Endothelial cell of umbilical vein (primary cell): ENCODE data around the gene IKZF5. TPM values are rescaled to one million over a fixed set of nuclear protein-coding genes. Genes with fewer than 3 reads are reported as not detected.

ENCODE experiments used
- BruUV-seq: library from RNA; stranded (reverse); fragments of 400-500 nt; replicated peaks from 2 replicates; lab custom pipeline; 2021; lab: Mats Ljungman, UMichigan
- CTCF ChIA-PET: fragments of 300-600, 350-600 bp; sonication (Branson Sonifier 250); formaldehyde crosslinking; loops from one replicate; lab custom pipeline; 2021; ENCODE audit warnings: antibody characterized with exemption, inconsistent platforms; lab: Charles Lee
- POLR2A ChIA-PET: fragments of 300-600, 350-600 bp; sonication (Branson Sonifier 250); formaldehyde crosslinking; loops from one replicate; lab custom pipeline; 2021; ENCODE audit warnings: antibody characterized with exemption, inconsistent platforms; lab: Charles Lee
- DNase-seq: peaks from one replicate; pipeline ENCODE4 v3.0.0-alpha.2; 2011; ENCODE audit warnings: low read depth, low spot score
- FAIRE-seq: peaks from 2 replicates; lab custom pipeline; 2011; peaks lifted over from hg19 to GRCh38; lab: Jason Lieb, UNC
- H2AFZ ChIP-seq: 2 replicates; pipeline ENCODE4 v1.6.0; 2012; ENCODE audit warnings: low read depth, low read length, control low read depth, inconsistent platforms
- H3K27ac ChIP-seq: 2 replicates; pipeline ENCODE4 v1.5.1; 2011; ENCODE audit warnings: low read depth, mild to moderate bottlenecking, control low read depth, low read length, moderate library complexity; ENCODE audit not compliant: insufficient read depth
- H3K27me3 ChIP-seq, 2 experiments: 2 replicates each; pipeline versions ENCODE4 v1.6.0 to v1.6.1; 2011; ENCODE audit warnings: low read length in 2 of 2, mixed read lengths in 1 of 2; ENCODE audit not compliant: control insufficient read depth in 2 of 2, insufficient read depth in 2 of 2
- H3K36me3 ChIP-seq, 2 experiments: 2 replicates in 1 of 2; 3 replicates in 1 of 2; pipeline ENCODE4 v1.5.1; 2011; ENCODE audit warnings: low read length in 2 of 2, mild to moderate bottlenecking in 1 of 2, moderate library complexity in 1 of 2; ENCODE audit not compliant: control insufficient read depth in 2 of 2, insufficient read depth in 2 of 2; ENCODE audit errors: extremely low read depth in 1 of 2
- H3K4me1 ChIP-seq: 3 replicates; pipeline ENCODE4 v1.5.1; 2011; ENCODE audit warnings: mild to moderate bottlenecking, low read length; ENCODE audit not compliant: control insufficient read depth, insufficient read depth; ENCODE audit errors: extremely low read depth
- H3K4me2 ChIP-seq: 2 replicates; pipeline ENCODE4 v1.6.1; 2011; ENCODE audit warnings: low read length, control low read depth, mixed read lengths; ENCODE audit not compliant: insufficient read depth
- H3K4me3 ChIP-seq, 3 experiments: fragments of 200-600 bp in 1 of 3; sonication (generic), shearing (Covaris generic) in 1 of 3; replicated peaks in 1 of 3; 2 replicates each; pipeline ENCODE4 v1.5.1; 2011 to 2016; ENCODE audit warnings: control low read depth in 3 of 3, low read length in 3 of 3, mild to moderate bottlenecking in 2 of 3, inconsistent platforms in 1 of 3, low read depth in 1 of 3, moderate library complexity in 1 of 3; ENCODE audit not compliant: insufficient read depth in 1 of 3
- H3K79me2 ChIP-seq: 2 replicates; pipeline ENCODE4 v1.6.0; 2012; ENCODE audit warnings: low read length, inconsistent platforms; ENCODE audit not compliant: control insufficient read depth, insufficient read depth
- H3K9ac ChIP-seq: replicated peaks from 2 replicates; pipeline ENCODE3; 2011; ENCODE audit warnings: low read length, control low read depth; ENCODE audit not compliant: insufficient read depth; ENCODE audit errors: extremely low read depth
- H3K9me1 ChIP-seq: replicated peaks from 3 replicates; pipeline ENCODE4 v1.6.0; 2011; ENCODE audit warnings: mild to moderate bottlenecking, low read length; ENCODE audit not compliant: control insufficient read depth, insufficient read depth; ENCODE audit errors: extremely low read depth
- H3K9me3 ChIP-seq: replicated peaks from 2 replicates; pipeline ENCODE4 v1.5.1; 2012; ENCODE audit warnings: low read length, inconsistent platforms; ENCODE audit not compliant: control insufficient read depth, insufficient read depth
- H4K20me1 ChIP-seq: replicated peaks from 2 replicates; pipeline ENCODE3; 2011; ENCODE audit warnings: mild to moderate bottlenecking, low read length; ENCODE audit not compliant: control insufficient read depth, insufficient read depth; ENCODE audit errors: extremely low read depth
- EZH2 ChIP-seq: IDR thresholded peaks from 2 replicates; pipeline ENCODE4 v1.6.1; 2012; ENCODE audit warnings: borderline replicate concordance, low read depth, mild to moderate bottlenecking, moderate library complexity, low read length, inconsistent platforms; ENCODE audit not compliant: severe bottlenecking
- FOS ChIP-seq: IDR thresholded peaks from 2 replicates; pipeline ENCODE4 v1.6.1; 2011; ENCODE audit warnings: mild to moderate bottlenecking, low read length, moderate library complexity, borderline replicate concordance; ENCODE audit not compliant: insufficient read depth
- GATA2 ChIP-seq: IDR thresholded peaks from 2 replicates; pipeline ENCODE4 v1.7.0; 2011; ENCODE audit warnings: low read depth, mild to moderate bottlenecking, moderate library complexity, mixed read lengths, low read length; ENCODE audit not compliant: insufficient read length, insufficient read depth
- JUN ChIP-seq: IDR thresholded peaks from 2 replicates; pipeline ENCODE4 v1.6.1; 2011; ENCODE audit warnings: borderline replicate concordance, low read depth; ENCODE audit not compliant: insufficient read length, insufficient read depth
- MYC ChIP-seq: IDR thresholded peaks from one replicate; pipeline ENCODE4 v1.6.1; 2011; ENCODE audit warnings: mild to moderate bottlenecking, low read depth, low read length
- POLR2A ChIP-seq: IDR thresholded peaks from 2 replicates; pipeline ENCODE4 v1.6.1; 2012; ENCODE audit warnings: low read depth, mild to moderate bottlenecking, control low read depth, low read length
- POLR2AphosphoS5 ChIP-seq: IDR thresholded peaks from 2 replicates; pipeline ENCODE4 v1.6.1; 2012; ENCODE audit warnings: low read depth, mild to moderate bottlenecking, control low read depth, low read length, moderate library complexity; ENCODE audit not compliant: insufficient read depth
- dilution Hi-C: fragments of 300-500 bp; cut with MboI; formaldehyde crosslinking; loops from one replicate; pipeline ENCODE4 v1.15.0; 2019; ENCODE audit warnings: low sequenced_read_pairs; ENCODE audit not compliant: extremely low pct_ligation_motif_present
- intact Hi-C: fragments of 100-400 bp; cut with micrococcal nuclease; formaldehyde crosslinking; loops from one replicate; pipeline ENCODE4 v1.10.0; 2022
- polyA plus RNA-seq, 4 experiments: library from polyadenylated mRNA; depleted of rRNA in 3 of 4; stranded (reverse) in 3 of 4; unstranded in 1 of 4; fragments of >200 nt; gene quantifications; 2 replicates each; pipeline versions ENCODE4 v1.2.1 to v1.2.3, GENCODE V29; 2011 to 2012; ENCODE audit warnings: missing spikeins in 1 of 4
- total RNA-seq: library from RNA; stranded (reverse); gene quantifications from 2 replicates; pipeline ENCODE4 v1.2.3, GENCODE V29; 2021
- TF ChIP-seq, protein P1 (sequence below), 2 donors: IDR thresholded peaks; 1 replicate in 1 of 2; 2 replicates in 1 of 2; pipeline ENCODE4 v1.5.1; 2011; ENCODE audit warnings: low read length in 2 of 2, mild to moderate bottlenecking in 2 of 2, moderate library complexity in 2 of 2, control low read depth in 1 of 2, inconsistent platforms in 1 of 2, low read depth in 1 of 2; ENCODE audit not compliant: insufficient read depth in 1 of 2; ENCODE audit errors: extremely low read depth in 1 of 2
- TF ChIP-seq, protein P2 (sequence below): IDR thresholded peaks from 2 replicates; pipeline ENCODE4 v1.6.1; 2011; ENCODE audit not compliant: insufficient read depth, insufficient read length

IKZF5 gene
- total and polyA plus RNA-seq, 2 donors (not counting 3 experiments of a cell fraction or from before 2014, with no cell fraction given), result 7.1 to 10.3 TPM

DNA sequence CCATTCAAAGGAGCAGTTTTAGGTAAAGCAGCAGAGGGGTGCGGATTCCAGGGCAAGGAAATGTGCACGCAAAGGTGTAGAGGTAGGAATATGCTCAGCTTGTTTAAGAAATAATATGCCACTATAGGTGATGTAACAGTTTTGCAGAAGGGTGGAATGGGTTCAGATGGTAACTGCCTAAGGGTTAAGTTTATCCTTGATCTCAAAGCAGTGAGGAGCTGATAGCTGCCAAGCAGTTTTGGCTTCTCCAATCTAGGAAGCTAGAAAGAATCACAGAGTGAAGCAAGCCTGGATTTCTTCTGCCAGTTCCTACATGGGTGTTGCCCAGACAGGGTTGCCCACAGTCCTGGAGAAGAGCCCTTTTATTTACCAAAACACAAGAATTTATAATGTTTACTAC, 6.2 kb upstream of the IKZF5 start:
- dilution Hi-C loops, result no loop called here
- Histone ChIP-seq H3K27me3 (no peaks in the 10 kb centered on the region), H2AFZ (no peak overlapping the region), H3K9me1 (no peaks in the 10 kb centered on the region), H3K79me2 (no peaks in the 10 kb centered on the region), H3K4me2 (no peak overlapping the region), H3K9ac (no peak overlapping the region), H4K20me1 (no peaks in the 10 kb centered on the region), H3K27ac (no peak overlapping the region), H3K4me1 (no peaks in the 10 kb centered on the region), H3K36me3 (no peaks in the 10 kb centered on the region), H3K9me3 (no peaks in the 10 kb centered on the region), H3K4me3 (no peak overlapping the region)
- no peak for DNase-seq
- TF ChIP-seq POLR2AphosphoS5 (no peak), GATA2 (no peak), MYC (no peak), JUN (no peak), FOS (no peak), POLR2A (no peak), EZH2 (no peak)
- TF ChIP-seq, protein P1, sequence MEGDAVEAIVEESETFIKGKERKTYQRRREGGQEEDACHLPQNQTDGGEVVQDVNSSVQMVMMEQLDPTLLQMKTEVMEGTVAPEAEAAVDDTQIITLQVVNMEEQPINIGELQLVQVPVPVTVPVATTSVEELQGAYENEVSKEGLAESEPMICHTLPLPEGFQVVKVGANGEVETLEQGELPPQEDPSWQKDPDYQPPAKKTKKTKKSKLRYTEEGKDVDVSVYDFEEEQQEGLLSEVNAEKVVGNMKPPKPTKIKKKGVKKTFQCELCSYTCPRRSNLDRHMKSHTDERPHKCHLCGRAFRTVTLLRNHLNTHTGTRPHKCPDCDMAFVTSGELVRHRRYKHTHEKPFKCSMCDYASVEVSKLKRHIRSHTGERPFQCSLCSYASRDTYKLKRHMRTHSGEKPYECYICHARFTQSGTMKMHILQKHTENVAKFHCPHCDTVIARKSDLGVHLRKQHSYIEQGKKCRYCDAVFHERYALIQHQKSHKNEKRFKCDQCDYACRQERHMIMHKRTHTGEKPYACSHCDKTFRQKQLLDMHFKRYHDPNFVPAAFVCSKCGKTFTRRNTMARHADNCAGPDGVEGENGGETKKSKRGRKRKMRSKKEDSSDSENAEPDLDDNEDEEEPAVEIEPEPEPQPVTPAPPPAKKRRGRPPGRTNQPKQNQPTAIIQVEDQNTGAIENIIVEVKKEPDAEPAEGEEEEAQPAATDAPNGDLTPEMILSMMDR (IDR thresholded peaks at IDR 0.05; ENCODE audit: extremely low read depth in 1 of 2, insufficient read depth in 1 of 2, low read depth in 1 of 2, low read length in 2 of 2), result no peak
- TF ChIP-seq, protein P2, sequence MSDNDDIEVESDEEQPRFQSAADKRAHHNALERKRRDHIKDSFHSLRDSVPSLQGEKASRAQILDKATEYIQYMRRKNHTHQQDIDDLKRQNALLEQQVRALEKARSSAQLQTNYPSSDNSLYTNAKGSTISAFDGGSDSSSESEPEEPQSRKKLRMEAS, result no peak
- intact Hi-C loops, result no loop called here
- POLR2A ChIA-PET, result no interaction called here
- no peak for FAIRE-seq
- no TSS peak for BruUV-seq
- CTCF ChIA-PET, result no interaction called here
